IPS-11a (cell line): Measurements from ENCODE around the gene SLC5A8.

Source experiments
- H3K4me3 ChIP-seq: one replicate; pipeline ENCODE4 v1.5.1; 2013; ENCODE audit warnings: low read depth, low read length, control low read depth

Gene SLC5A8, protein sequence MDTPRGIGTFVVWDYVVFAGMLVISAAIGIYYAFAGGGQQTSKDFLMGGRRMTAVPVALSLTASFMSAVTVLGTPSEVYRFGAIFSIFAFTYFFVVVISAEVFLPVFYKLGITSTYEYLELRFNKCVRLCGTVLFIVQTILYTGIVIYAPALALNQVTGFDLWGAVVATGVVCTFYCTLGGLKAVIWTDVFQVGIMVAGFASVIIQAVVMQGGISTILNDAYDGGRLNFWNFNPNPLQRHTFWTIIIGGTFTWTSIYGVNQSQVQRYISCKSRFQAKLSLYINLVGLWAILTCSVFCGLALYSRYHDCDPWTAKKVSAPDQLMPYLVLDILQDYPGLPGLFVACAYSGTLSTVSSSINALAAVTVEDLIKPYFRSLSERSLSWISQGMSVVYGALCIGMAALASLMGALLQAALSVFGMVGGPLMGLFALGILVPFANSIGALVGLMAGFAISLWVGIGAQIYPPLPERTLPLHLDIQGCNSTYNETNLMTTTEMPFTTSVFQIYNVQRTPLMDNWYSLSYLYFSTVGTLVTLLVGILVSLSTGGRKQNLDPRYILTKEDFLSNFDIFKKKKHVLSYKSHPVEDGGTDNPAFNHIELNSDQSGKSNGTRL

DNA sequence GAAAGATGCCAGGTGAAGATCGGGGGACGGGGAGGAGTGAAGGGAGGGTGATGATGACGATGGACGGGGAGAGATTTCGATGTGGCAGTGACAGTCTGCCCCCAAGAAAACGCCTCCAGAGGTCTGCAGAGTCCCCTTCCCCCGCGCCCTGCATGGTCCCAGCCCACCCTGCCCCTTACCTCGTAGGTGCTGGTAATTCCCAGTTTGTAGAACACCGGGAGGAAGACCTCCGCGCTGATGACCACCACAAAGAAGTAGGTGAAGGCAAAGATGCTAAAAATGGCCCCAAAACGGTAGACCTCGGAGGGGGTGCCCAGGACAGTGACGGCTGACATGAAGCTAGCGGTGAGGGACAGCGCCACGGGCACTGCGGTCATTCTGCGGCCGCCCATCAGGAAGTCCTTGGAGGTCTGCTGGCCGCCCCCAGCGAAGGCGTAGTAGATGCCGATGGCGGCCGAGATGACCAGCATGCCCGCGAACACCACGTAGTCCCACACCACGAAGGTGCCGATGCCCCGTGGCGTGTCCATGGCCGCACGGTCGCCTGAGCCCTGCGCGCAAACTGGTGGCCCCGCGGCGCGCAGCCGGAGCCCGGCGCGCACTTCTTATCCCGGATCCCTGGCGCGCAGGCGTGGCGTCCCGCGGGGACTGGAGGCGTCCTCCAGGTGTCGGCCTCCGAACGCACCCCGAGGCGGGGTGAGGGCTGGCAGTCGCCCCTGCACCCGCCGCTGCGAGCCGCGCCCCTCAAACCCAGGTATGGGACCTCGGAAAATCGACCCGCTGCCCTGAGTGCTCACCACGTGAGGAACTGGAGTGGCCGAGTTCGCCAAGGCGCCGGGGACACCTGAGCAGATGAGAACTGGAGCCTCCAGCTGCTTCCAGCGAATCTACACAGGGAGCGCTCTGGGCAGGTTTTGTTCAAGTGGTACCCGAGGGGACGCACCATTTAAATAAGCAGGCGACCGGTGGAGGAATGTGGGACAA, at the start of gene SLC5A8:
Gene SLC5A8, minus strand, starts transcription at position 920 of the 984 bp plus-strand sequence. Its CDS starts 390 bp downstream, at position 530.
- H3K4me3 ChIP-seq: peak within 1 kb of the TSS; percentile 57

DNA sequence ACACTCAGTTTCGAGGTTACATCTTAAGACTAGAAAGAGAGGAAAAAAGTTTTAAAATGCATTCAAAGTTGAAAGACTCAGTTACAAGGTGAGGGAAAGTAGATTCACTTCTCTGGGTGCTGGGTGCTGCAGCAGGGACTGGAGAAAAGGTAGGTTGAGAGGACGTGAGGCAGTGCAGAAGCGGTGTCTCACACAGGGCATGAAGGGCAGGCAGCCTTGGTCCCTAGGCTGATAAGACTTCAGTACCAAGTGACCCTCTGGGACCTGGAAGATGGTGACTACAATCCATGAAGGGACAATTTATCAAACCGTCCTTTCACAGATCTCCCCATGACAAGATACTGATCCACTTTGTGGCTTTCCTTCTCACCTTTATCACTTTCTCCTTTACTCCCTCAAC, 47.3 kb upstream of the SLC5A8 start:
- H3K4me3 ChIP-seq: no peak overlapping the region

DNA sequence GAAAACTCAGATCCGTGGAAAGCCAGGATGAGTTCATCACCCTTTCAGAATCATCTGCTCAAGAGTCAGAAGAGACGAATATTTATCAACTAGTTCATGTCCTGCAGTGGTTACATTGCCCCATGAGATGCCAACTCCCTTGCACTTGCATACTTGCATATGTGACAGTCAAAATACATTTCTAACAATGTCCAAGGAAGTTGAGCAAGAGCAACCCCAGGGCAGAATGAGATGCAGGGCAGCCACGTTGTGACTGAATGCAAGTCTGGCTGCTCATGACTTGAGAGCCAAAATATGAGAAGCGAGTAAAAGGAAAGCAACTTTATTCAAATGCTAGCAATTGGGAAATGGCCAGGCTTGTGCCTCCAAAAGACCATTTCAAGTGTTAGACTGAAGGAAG, 46.2 kb upstream of the SLC5A8 start:
- no peak overlapping the region for H3K4me3 ChIP-seq

DNA sequence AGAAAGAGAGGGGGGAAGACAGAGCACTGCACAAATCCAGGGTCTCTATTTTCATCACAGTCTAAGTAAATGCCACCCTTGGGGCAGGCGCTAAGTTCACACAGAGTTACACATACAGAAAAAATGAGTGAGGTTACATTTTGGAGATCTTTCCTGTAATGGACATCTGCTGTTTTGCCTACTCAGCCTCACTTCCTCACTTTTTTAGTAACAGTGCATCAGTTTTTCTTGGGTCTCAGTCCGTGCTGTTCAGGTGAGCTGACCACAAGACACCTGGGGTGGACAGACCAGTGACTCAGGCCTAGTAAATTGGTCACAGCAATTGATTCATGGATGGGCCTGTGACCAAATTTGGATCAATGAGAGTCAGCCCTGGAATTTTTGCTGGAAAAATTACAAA, 33.6 kb upstream of the SLC5A8 start:
- H3K4me3 ChIP-seq: no peak overlapping the region

DNA sequence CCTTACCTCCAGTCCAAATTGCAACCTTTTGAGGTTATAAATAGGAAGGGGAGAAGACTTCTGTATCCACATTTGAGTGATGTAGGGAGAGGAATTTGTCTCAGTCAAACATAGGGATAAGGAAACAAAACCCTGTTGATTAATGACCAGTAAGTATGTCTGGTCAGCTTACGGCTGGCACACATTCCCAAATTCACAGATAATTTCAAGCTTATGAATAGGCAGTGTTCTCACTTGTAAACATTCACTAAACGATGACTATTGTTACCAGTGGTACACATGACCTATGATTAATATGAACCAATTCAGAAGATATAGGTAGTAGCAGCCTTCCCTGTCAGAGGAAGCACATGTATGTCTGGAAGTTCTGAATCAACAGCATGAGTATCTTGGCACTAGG, 33.0 kb upstream of the SLC5A8 start:
- no peak overlapping the region for H3K4me3 ChIP-seq

DNA sequence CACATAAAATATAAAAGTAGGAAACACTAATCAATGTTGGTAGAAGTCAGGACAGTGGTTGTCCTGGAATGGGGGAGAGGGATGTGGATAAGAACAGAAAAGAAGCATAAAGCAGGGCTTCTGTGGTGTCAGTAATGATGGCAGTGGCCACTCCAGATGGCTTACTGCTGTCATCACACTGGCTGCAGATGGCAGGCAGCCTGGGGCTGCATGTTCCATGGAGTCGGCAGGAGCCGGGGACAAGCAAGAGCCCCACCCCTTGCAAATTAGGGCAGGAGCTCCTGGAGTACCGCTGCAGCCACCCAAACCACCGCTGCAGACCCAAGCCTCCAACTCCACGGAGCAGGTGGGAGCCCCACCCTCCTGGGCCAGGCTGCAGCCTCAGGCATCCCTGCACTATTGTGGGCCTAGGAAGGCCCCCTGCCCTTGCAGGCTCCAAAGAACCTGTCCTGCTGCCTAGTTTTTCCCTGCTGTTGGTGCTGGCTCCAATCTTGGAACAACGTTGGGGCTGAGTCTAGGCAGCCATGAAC, 28.8 kb upstream of the SLC5A8 start:
- no peak overlapping the region for H3K4me3 ChIP-seq

DNA sequence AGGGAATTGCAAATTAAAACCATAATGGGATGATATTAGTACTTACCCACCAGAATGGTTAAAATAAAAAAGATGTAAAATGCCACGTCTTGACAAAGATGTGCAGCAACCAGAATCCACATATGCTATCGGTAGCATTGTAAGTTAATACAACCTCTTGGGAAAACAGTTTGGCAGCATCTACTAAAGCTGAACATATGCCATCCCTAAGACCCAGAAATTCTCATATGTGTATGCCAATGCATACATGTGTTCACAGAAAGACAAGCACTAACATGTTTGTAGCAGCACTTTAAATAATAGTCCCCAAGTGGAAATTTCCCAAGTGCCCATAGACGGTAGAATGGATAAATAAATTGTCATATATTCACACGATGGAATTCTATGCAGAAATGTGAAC, 28.3 kb upstream of the SLC5A8 start:
- H3K4me3 ChIP-seq: no peak overlapping the region

DNA sequence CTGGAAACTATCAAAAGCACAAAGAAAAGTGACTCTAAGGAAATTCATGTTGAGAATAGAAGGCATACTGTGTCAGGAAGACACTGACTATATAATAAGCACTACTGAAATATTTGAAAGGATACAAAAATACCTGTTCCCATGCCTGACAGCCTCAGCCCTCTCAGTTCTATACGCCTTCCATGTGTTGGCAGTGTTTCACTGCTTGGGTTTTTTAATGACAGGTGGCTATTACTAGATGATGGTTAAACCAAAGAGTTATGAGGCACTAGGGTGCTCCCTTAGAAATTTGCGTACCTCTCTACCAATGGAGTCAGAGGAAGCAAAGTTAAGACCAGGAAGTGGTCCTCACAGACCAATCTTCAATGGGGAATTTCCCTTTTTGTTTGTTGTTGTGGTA, 25.6 kb upstream of the SLC5A8 start:
- H3K4me3 ChIP-seq: no peak overlapping the region

DNA sequence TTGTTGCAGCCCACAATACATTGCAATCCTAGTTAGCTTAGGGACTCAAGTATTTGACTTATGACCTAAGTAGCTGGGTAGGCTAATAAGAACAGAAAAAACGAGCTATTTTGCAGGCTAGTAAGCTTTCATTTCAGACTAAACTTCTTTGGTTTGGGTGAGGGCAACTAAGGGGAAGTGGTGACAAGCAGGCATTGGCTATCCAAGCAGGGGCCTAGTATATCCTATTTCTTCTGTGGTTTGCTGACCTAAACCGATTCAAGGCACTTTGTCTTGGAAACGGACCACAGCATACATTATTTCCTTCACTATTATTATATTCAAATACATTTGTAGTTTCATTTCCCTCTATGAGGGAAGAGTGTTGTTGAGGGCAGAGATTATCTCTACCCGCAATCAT, 21.6 kb upstream of the SLC5A8 start:
- H3K4me3 ChIP-seq: no peak overlapping the region

DNA sequence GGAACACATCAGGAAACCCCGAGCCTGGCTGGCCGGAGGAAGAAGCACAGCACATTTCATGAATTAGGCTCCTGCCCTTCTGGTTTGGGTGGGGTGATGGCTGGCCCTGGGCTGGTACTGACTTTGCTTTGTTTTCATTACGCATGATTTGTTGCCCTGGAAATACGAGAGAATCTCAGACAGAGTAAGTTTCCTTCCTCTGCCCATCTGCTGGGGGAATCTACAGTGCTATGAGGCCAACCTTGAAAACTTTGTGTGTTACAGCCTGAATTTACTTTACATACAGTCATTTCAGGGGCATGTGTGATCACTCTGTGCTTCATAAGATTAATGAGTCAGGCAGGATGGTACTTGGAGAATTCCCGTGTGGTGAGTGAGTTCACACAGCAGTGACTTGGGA, 20.5 kb upstream of the SLC5A8 start:
- no peak overlapping the region for H3K4me3 ChIP-seq

DNA sequence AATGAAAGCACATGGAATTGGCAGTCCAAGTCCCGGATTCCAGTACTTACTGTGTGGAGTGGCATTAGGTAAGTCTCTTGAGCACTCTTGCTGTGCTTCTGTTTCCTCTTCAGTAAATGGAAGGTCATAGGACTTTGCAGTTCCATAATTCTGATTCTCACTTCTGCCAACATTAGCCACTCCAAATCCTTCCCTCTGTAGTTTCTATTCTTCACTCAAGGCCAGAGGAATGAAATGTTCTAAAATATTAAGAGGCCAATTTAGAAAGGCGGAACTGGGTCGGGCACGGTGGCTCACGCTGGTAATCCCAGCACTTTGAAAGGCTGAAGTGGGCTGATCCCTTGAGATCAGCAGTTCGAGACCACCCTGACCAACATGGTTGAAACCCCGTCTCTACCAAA, 19.8 kb upstream of the SLC5A8 start:
- H3K4me3 ChIP-seq: no peak overlapping the region

DNA sequence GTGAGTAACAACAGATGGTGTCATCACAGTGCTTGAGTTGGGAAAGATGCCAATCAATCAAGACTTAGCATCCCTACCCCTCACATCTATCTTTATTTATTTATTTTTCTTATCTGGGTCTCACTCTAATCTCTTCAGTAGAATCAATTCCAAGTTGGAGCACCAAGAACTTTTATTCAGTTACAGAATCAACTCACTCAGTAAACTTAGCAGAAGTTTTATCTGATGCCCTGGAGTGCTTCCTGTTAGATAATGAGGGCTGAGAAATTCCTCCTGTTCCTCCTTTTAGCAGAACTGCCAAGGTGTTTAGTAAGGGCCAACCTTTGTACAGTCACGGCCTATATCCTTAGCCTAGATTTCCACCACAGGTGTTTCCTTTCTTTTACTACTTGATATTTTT, 11.3 kb upstream of the SLC5A8 start:
- no peak overlapping the region for H3K4me3 ChIP-seq

DNA sequence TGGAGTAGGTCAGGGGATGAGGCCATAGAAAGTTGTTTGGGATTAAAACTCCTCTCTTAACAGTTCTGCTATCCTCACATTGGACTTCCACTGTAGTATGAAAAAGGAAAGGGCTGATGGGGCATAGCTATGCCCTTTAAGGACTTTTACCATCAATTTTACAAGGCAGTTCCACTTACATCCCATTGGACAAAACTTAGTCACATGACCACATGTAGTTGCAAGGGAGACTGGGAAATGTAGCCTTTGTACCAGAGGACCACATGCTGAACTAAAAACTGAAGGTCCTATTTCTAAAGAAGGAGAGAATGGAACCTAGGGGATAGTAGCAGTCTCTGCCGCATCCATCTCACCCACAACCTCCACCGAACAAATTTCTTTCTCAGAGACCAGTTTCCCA, 6.8 kb upstream of the SLC5A8 start:
- no peak overlapping the region for H3K4me3 ChIP-seq

DNA sequence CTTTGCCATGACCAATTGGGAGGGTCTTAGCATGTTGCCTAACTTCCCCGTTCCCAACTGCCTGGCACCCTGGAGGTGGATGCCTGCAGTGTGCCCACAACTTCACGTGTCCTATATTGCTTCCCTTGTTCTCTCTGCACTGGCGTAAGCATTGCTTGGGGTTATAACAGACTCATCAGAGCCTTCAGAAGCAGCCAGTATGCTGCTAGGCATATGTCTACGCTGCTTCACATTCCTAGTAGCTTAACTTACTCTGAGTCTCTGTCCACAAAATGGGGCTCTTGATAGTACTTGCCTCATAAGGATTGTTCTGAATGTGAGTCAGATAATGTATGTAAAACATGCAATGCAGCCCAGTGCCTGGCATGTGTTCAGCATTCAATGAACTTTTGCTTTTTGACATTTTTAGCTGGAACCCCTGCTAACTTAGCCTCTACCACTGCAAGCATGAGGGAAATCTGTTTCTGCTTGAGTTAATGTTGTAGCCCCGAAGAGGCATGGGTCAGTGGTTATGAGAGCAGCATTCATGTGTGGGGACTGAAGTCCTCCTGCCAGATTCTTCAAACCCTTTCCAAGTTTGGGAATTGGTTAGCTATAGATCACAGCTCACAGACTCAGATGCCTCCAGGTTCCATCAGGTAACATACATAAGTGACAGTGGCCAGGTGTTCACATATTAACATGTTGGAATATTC, 2.8 kb downstream of the SLC5A8 start:
- H3K4me3 ChIP-seq: no peak overlapping the region

DNA sequence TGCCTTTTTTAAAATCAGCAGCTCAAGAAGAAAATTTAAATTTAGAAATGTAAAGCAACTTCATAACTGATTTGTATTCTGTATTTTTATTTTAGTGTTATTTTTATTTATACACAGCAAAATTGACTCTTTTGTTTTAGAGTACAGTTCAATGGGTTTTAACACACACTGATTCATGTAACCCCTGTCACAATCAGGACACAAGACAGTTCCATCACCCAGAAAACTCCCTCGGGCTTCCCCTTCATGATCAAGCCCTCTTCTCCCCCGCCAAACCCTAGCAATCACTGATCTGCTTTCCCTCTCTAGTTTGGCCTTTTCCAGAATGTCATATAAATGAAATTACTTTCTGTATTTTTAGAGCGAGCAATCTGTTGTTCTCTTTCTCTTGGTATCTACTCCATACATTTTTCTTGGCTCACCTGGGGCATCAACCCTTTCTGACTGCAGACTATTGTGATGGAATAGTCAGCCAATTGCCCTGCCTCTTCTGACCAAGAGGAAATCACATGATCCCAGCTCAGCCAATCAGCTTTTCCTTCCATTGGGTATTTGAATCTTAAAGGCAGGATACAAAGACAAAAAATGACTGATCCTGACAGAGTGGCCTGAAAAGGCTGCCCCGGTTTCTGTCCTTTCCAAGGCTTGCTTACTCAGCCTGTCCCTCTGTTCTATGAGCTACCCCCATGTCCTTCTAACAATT, 5.3 kb downstream of the SLC5A8 start:
- no peak overlapping the region for H3K4me3 ChIP-seq

DNA sequence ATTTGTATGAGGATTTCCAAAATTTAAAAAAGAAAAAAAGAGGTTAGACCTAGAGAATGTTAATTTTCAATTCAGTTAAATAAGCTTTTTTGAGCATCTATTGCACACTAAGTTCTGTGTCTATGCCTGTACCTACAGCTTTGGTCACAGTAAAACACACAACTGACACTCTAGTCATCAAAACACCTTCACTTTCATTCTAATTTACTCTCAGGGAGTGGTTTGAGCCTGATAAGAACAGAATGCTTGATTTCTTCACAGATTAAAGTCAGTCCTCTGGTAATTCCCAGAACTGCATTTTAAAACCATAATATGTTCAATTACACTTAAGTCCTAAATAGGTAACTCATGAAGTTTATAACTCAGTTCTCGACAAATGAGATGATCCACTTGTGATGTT, 9.2 kb downstream of the SLC5A8 start:
- no peak overlapping the region for H3K4me3 ChIP-seq

DNA sequence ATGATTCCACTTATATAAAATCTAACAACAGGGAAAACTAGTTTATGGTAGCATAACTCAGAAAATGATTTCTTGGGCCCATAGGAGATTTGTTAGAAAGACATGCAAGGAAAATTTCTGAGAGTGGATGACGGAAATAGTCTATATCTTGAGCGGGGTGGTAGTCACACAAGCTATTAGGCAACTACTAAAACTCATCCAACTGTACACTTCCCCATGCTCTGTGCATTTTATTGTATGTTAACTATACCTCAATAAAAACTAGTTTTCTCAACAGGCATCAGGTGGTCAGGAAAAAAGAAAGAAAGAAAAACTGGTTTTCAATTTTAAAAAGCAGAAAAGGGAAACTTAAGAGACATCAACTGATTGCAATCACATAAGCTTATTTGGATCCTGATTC, 9.9 kb downstream of the SLC5A8 start:
- H3K4me3 ChIP-seq: no peak overlapping the region

DNA sequence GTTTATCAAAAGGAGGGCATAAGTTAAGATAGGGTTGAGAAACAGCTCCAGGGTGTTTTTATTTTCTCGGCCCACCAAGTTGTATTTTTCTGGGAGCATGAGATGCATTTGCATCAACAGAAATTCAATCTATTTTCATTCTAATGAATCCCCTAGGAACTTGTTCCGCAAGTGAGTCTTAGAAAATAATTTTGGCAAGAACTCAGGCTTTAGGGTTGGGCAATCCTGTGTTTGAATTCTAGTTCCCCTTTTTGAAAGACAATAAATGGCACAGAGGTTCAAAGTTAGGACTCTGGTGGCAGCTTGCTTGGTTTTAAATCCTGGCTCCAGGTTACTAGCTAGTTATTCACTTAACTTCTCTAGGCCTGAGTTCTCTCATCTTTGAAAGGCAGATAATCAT, 23.7 kb downstream of the SLC5A8 start:
- no peak overlapping the region for H3K4me3 ChIP-seq

DNA sequence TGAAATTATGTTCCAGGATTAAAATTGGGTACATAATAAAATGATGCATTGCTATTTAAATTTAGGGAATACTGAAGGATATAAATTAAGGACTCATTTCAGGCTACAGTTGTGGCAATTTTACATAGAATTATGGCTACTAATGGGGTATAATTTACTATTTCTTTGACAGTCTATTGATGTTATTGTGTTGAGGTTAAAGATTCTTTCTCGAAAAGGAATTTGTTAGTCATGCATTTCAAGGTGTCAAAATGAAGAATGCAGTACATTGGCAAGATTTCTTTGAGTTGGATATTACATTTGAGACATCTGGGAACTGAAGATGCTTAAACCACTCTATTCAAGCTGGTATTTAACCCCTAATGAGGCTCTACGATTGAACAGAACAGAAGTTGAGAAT, 28.3 kb downstream of the SLC5A8 start:
- H3K4me3 ChIP-seq: no peak overlapping the region

DNA sequence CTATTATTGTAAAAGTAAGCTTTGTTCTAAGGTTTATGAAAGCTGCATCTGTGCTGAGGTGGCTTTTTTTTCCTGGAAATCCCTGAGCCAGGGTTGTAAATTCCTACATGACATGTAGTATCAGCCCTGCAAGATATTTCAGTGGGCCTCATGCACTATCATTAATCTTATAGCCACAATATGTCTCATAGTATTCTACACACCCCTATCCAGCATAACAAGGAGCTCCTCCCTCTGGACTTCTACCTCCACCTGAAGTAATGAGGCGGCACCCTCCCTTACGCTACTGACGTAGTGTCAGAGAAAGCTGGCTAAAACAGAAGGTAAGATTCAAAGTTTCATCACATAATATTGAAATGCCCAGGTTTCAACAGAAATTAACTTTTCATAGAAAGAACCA, 35.5 kb downstream of the SLC5A8 start:
- H3K4me3 ChIP-seq: no peak overlapping the region
